B cell (primary cell): ENCODE results near the gene DLX1. TPM values are rescaled to one million over a fixed set of nuclear protein-coding genes. Genes with fewer than 3 reads are reported as not detected.

Source experiments
- ATAC-seq: fragments of 200-7000 bp; cut with Tn5 transposase; one replicate; pipeline ENCODE4 v1.10.0; 2021; ENCODE audit warnings: low read depth, mild to moderate bottlenecking, moderate number of reproducible peaks, moderate library complexity
- CTCF ChIA-PET: fragments of 350-600 bp; sonication (Branson Sonifier 250); formaldehyde crosslinking; loops from one replicate; lab custom pipeline; 2021; ENCODE audit warnings: antibody characterized with exemption, inconsistent platforms; lab: Charles Lee
- POLR2A ChIA-PET: fragments of 350-600 bp; sonication (Branson Sonifier 250); formaldehyde crosslinking; loops from one replicate; lab custom pipeline; 2021; ENCODE audit warnings: antibody characterized with exemption; lab: Charles Lee
- DNase-seq: peaks from one replicate; pipeline ENCODE4 v3.0.0; 2013
- H2AFZ ChIP-seq: 2 replicates; pipeline ENCODE4 v1.6.1; 2012; ENCODE audit warnings: mild to moderate bottlenecking, low read depth, low read length; ENCODE audit not compliant: insufficient read depth, poor library complexity, severe bottlenecking
- H3K27ac ChIP-seq, 2 donors: 1 replicate in 1 of 2; 2 replicates in 1 of 2; pipeline ENCODE4 v1.5.1; 2012 to 2013; ENCODE audit warnings: low read length in 2 of 2, mild to moderate bottlenecking in 2 of 2, moderate library complexity in 1 of 2
- H3K27me3 ChIP-seq, 4 experiments: fragments of 200-600 bp in 1 of 4; sonication (generic) in 1 of 4; replicated peaks in 1 of 4; 1 replicate in 2 of 4; 2 replicates in 2 of 4; pipeline versions ENCODE4 v1.6.1 to v1.7.0; 2013 to 2016; ENCODE audit warnings: low read length in 3 of 4, mild to moderate bottlenecking in 2 of 4, mixed read lengths in 1 of 4, moderate library complexity in 1 of 4; ENCODE audit not compliant: insufficient read depth in 4 of 4, control insufficient read depth in 3 of 4; ENCODE audit errors: control extremely low read depth in 1 of 4
- H3K36me3 ChIP-seq, 2 experiments: replicated peaks in 1 of 2; 1 replicate in 1 of 2; 2 replicates in 1 of 2; pipeline versions ENCODE4 v1.6.1 to v1.7.1; 2013; ENCODE audit warnings: low read length in 1 of 2; ENCODE audit not compliant: insufficient read depth in 2 of 2, control insufficient read depth in 1 of 2; ENCODE audit errors: control extremely low read depth in 1 of 2, extremely low read depth in 1 of 2
- H3K4me1 ChIP-seq, 2 donors: fragments of 200-600 bp in 1 of 2; sonication (generic) in 1 of 2; 1 replicate in 1 of 2; 2 replicates in 1 of 2; pipeline versions ENCODE4 v1.5.1 to v1.6.1; 2013 to 2017; ENCODE audit warnings: low read length in 2 of 2; ENCODE audit not compliant: control insufficient read depth in 2 of 2, insufficient read depth in 2 of 2
- H3K4me2 ChIP-seq: replicated peaks from 2 replicates; pipeline ENCODE3; 2012; ENCODE audit warnings: mild to moderate bottlenecking, low read depth, low read length; ENCODE audit not compliant: poor library complexity, severe bottlenecking
- H3K4me3 ChIP-seq, 5 experiments: fragments of 200-600 bp in 1 of 5; sonication (generic) in 1 of 5; 1 replicate in 3 of 5; 2 replicates in 2 of 5; pipeline versions ENCODE4 v1.5.1 to v1.7.0; 2011 to 2016; ENCODE audit warnings: low read length in 4 of 5, mild to moderate bottlenecking in 4 of 5, low read depth in 2 of 5, control low read depth in 1 of 5, moderate library complexity in 1 of 5; ENCODE audit not compliant: insufficient read depth in 1 of 5; ENCODE audit errors: control extremely low read depth in 1 of 5, extremely low read depth in 1 of 5
- H3K79me2 ChIP-seq: fragments of 200-600 bp; sonication (generic); one replicate; pipeline ENCODE4 v1.6.0; 2016; ENCODE audit warnings: low read length; ENCODE audit not compliant: control insufficient read depth, insufficient read depth
- H3K9ac ChIP-seq: fragments of 200-600 bp; sonication (generic); 2 replicates; pipeline ENCODE4 v1.6.1; 2017; ENCODE audit warnings: mild to moderate bottlenecking, low read length, moderate library complexity
- H3K9me3 ChIP-seq, 3 donors: one replicate each; pipeline versions ENCODE4 v1.6.1 to v1.7.1; 2013; ENCODE audit warnings: low read length in 2 of 3; ENCODE audit not compliant: control insufficient read depth in 2 of 3, insufficient read depth in 1 of 3; ENCODE audit errors: control extremely low read depth in 1 of 3
- H4K20me1 ChIP-seq: 2 replicates; pipeline ENCODE4 v1.6.0; 2012; ENCODE audit warnings: mild to moderate bottlenecking, low read length; ENCODE audit not compliant: insufficient read depth, control insufficient read depth, poor library complexity, severe bottlenecking
- H3K27ac Mint-ChIP-seq: one replicate; pipeline ENCODE4 v1.8.0; 2021; ENCODE audit warnings: mixed read lengths
- H3K27me3 Mint-ChIP-seq: one replicate; pipeline ENCODE4 v1.8.0; 2021; ENCODE audit warnings: mixed read lengths
- H3K4me1 Mint-ChIP-seq: one replicate; pipeline ENCODE4 v1.8.0; 2021; ENCODE audit warnings: mixed read lengths
- H3K4me3 Mint-ChIP-seq: one replicate; pipeline ENCODE4 v1.8.0; 2021; ENCODE audit warnings: mixed read lengths
- H3K9me3 Mint-ChIP-seq: one replicate; pipeline ENCODE4 v1.8.0; 2022; ENCODE audit warnings: mixed read lengths; ENCODE audit not compliant: insufficient read depth
- CTCF ChIP-seq: fragments of 200-600 bp; IDR thresholded peaks from one replicate; pipeline ENCODE4 v1.8.0; 2022; ENCODE audit warnings: antibody characterized with exemption, mild to moderate bottlenecking
- EZH2 ChIP-seq: IDR thresholded peaks from 2 replicates; pipeline ENCODE4 v1.6.1; 2012; ENCODE audit warnings: borderline replicate concordance, low read depth, mild to moderate bottlenecking, moderate library complexity, low read length; ENCODE audit not compliant: insufficient read depth, poor library complexity, severe bottlenecking
- WGBS: methylation state at CpG from one replicate; pipeline ENCODE4 v1.1.5; 2013; ENCODE audit warnings: missing lambda C conversion rate; ENCODE audit not compliant: insufficient coverage; 5-methylcytosine and 5-hydroxymethylcytosine counted together
- intact Hi-C: fragments of 100-400 bp; cut with micrococcal nuclease; formaldehyde crosslinking; loops from one replicate; pipeline ENCODE4 v1.10.0; 2022
- polyA plus RNA-seq: library from polyadenylated mRNA; depleted of rRNA; stranded (reverse); fragments of >200 nt; gene quantifications from 2 replicates; pipeline ENCODE4 v1.2.3, GENCODE V29; 2012
- total RNA-seq, 2 donors: library from RNA; stranded (reverse); fragments of 120-200 nt in 1 of 2; gene quantifications; 1 replicate in 1 of 2; 2 replicates in 1 of 2; pipeline versions ENCODE4 v1.2.3 to v1.2.4, GENCODE V29; 2013 to 2022

The DLX1 gene
- total and polyA plus RNA-seq, 2 donors (not counting 1 experiment from before 2014, with no cell fraction given): not detected

- H3K27ac ChIP-seq: no peak overlapping the region
- no peak overlapping the region for H3K4me2 ChIP-seq
- Mint-ChIP-seq H3K4me1 (no peaks in the 10 kb centered on the region), H3K4me3 (no peak overlapping the region), H3K27me3 (no peaks in the 10 kb centered on the region), H3K9me3 (no peaks in the 10 kb centered on the region), H3K27ac (no peak overlapping the region)
- H3K4me3 ChIP-seq: no peak overlapping the region
- ChIA-PET CTCF (no interaction called here), POLR2A (no interaction called here)
- DNase-seq: no peak
- H3K27me3 ChIP-seq: no peaks in the 10 kb centered on the region
- no peaks in the 10 kb centered on the region for H3K4me1 ChIP-seq
- no CpG with 5 or more reads among the region's 6 CpGs for WGBS
- H3K9me3 ChIP-seq: no peaks in the 10 kb centered on the region
- H3K79me2 ChIP-seq: no peaks in the 10 kb centered on the region
- no peaks in the 10 kb centered on the region for H3K36me3 ChIP-seq
- no peaks in the 10 kb centered on the region for H4K20me1 ChIP-seq
- intact Hi-C loops: no loop called here
- no peak for TF ChIP-seq CTCF
- no peak for TF ChIP-seq EZH2
- ATAC-seq: no peak
- H3K9ac ChIP-seq: no peak overlapping the region
- no peak overlapping the region for H2AFZ ChIP-seq
Measured at GRCh38 chr2:172040311-172040710, 45.0 kb upstream of the DLX1 start.

GRCh38 chr2:172046080-172046678, 39.1 kb upstream of the DLX1 start:
- no peak overlapping the region for H2AFZ ChIP-seq
- WGBS: no CpG with 5 or more reads among the region's 1 CpG
- Mint-ChIP-seq H3K27ac (no peak overlapping the region), H3K4me3 (no peak overlapping the region), H3K27me3 (no peaks in the 10 kb centered on the region), H3K9me3 (no peaks in the 10 kb centered on the region), H3K4me1 (no peaks in the 10 kb centered on the region)
- no peaks in the 10 kb centered on the region for H3K4me1 ChIP-seq
- H3K79me2 ChIP-seq: no peaks in the 10 kb centered on the region
- no peak overlapping the region for H3K4me3 ChIP-seq
- H3K36me3 ChIP-seq: no peaks in the 10 kb centered on the region
- intact Hi-C loops: no loop called here
- H3K27me3 ChIP-seq: no peaks in the 10 kb centered on the region
- ChIA-PET POLR2A (no interaction called here), CTCF (no interaction called here)
- no peak for TF ChIP-seq CTCF
- TF ChIP-seq EZH2: no peak
- no peaks in the 10 kb centered on the region for H3K9me3 ChIP-seq
- no peaks in the 10 kb centered on the region for H4K20me1 ChIP-seq
- H3K4me2 ChIP-seq: no peak overlapping the region
- H3K27ac ChIP-seq: no peak overlapping the region
- DNase-seq: no peak
- H3K9ac ChIP-seq: no peak overlapping the region
- no peak for ATAC-seq
